ENCODE measurements around the gene SPATA18.
A peak's percentile ranks its signal among the peaks of the same experiment; 100 is the strongest.

The SPATA18 gene, protein sequence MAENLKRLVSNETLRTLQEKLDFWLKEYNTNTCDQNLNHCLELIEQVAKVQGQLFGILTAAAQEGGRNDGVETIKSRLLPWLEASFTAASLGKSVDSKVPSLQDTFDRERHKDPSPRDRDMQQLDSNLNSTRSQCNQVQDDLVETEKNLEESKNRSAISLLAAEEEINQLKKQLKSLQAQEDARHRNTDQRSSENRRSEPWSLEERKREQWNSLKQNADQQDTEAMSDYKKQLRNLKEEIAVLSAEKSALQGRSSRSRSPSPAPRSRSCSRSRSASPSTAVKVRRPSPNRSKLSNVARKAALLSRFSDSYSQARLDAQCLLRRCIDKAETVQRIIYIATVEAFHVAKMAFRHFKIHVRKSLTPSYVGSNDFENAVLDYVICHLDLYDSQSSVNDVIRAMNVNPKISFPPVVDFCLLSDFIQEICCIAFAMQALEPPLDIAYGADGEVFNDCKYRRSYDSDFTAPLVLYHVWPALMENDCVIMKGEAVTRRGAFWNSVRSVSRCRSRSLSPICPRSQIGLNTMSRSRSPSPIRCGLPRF

GRCh38 chr4:52051213-52051614, at the start of gene SPATA18:
TSS of gene SPATA18 (plus strand) at chr4:52051304. CDS start at chr4:52051705, 401 bp downstream.
- H3K27me3 ChIP-seq (replicated peaks; ENCODE audit: control insufficient read depth, insufficient read depth, low read length) = no peaks in the 10 kb centered on the region
- H3K4me1 ChIP-seq (ENCODE audit: control insufficient read depth, insufficient read depth, low read length) = peaks cover 16% of the 10 kb centered on the region
- no peaks in the 10 kb centered on the region for H3K9me3 ChIP-seq (ENCODE audit: control insufficient read depth, low read length)
- no peaks in the 10 kb centered on the region for H3K36me3 ChIP-seq (ENCODE audit: control insufficient read depth, insufficient read depth, low read length, severe bottlenecking)
- peak within 1 kb of the TSS; percentile 93 for H3K4me3 ChIP-seq (ENCODE audit: low read length)
- DNase-seq (ENCODE audit: low read depth) = peak; percentile 76
- peak within 1 kb of the TSS; percentile 88 for H3K9ac ChIP-seq (ENCODE audit: low read length)

GRCh38 chr4:52001616-52002015, 49.5 kb upstream of the SPATA18 start:
- Histone ChIP-seq H3K9me3 (ENCODE audit: control insufficient read depth, low read length) (no peaks in the 10 kb centered on the region), H3K4me3 (ENCODE audit: low read length) (no peak overlapping the region), H3K9ac (ENCODE audit: low read length) (no peak overlapping the region), H3K4me1 (ENCODE audit: control insufficient read depth, insufficient read depth, low read length) (no peaks in the 10 kb centered on the region), H3K36me3 (ENCODE audit: control insufficient read depth, insufficient read depth, low read length, severe bottlenecking) (no peaks in the 10 kb centered on the region), H3K27me3 (replicated peaks; ENCODE audit: control insufficient read depth, insufficient read depth, low read length) (no peaks in the 10 kb centered on the region)
- DNase-seq (ENCODE audit: low read depth) = peak; percentile 6

DNA sequence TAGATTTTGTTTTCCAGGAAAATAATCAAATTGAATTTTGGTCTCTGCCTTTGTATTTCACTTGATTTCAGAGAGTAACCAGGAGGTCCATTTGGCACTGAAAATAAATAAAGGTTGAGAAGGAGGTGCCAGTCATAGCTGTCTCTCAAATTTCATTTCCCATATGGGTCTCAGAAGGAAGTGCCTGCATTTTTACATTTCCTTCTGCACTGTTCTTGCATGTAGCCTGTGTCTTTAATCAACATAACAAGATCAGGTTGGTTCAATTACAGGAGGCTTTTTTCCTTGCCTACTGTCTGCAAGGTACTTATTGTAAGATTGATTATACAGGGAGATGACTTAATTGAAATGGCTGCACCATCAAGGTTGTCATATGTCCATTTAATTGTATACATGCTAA, 46.7 kb upstream of the SPATA18 start:
- no peak for DNase-seq (ENCODE audit: low read depth)
- Histone ChIP-seq H3K4me3 (ENCODE audit: low read length) (no peak overlapping the region), H3K36me3 (ENCODE audit: control insufficient read depth, insufficient read depth, low read length, severe bottlenecking) (no peaks in the 10 kb centered on the region), H3K9ac (ENCODE audit: low read length) (no peak overlapping the region), H3K4me1 (ENCODE audit: control insufficient read depth, insufficient read depth, low read length) (no peaks in the 10 kb centered on the region), H3K9me3 (ENCODE audit: control insufficient read depth, low read length) (no peaks in the 10 kb centered on the region), H3K27me3 (replicated peaks; ENCODE audit: control insufficient read depth, insufficient read depth, low read length) (no peaks in the 10 kb centered on the region)

- Histone ChIP-seq H3K27me3 (replicated peaks; ENCODE audit: control insufficient read depth, insufficient read depth, low read length) (no peaks in the 10 kb centered on the region), H3K36me3 (ENCODE audit: control insufficient read depth, insufficient read depth, low read length, severe bottlenecking) (peaks cover 1% of the 10 kb centered on the region), H3K4me3 (ENCODE audit: low read length) (no peak overlapping the region), H3K4me1 (ENCODE audit: control insufficient read depth, insufficient read depth, low read length) (no peaks in the 10 kb centered on the region), H3K9me3 (ENCODE audit: control insufficient read depth, low read length) (no peaks in the 10 kb centered on the region), H3K9ac (ENCODE audit: low read length) (no peak overlapping the region)
- no peak for DNase-seq (ENCODE audit: low read depth)
Measured at GRCh38 chr4:52005604-52006273, 45.4 kb upstream of the SPATA18 start.

GRCh38 chr4:52006887-52007286, 44.2 kb upstream of the SPATA18 start:
- H3K9me3 ChIP-seq (ENCODE audit: control insufficient read depth, low read length) = no peaks in the 10 kb centered on the region
- no peak overlapping the region for H3K4me3 ChIP-seq (ENCODE audit: low read length)
- DNase-seq (ENCODE audit: low read depth) = no peak
- peaks cover 11% of the 10 kb centered on the region for H3K36me3 ChIP-seq (ENCODE audit: control insufficient read depth, insufficient read depth, low read length, severe bottlenecking)
- no peaks in the 10 kb centered on the region for H3K27me3 ChIP-seq (replicated peaks; ENCODE audit: control insufficient read depth, insufficient read depth, low read length)
- H3K4me1 ChIP-seq (ENCODE audit: control insufficient read depth, insufficient read depth, low read length) = no peaks in the 10 kb centered on the region
- no peak overlapping the region for H3K9ac ChIP-seq (ENCODE audit: low read length)

GRCh38 chr4:52010986-52011385, 40.1 kb upstream of the SPATA18 start:
- no peak for DNase-seq (ENCODE audit: low read depth)
- Histone ChIP-seq H3K9ac (ENCODE audit: low read length) (no peak overlapping the region), H3K4me3 (ENCODE audit: low read length) (no peak overlapping the region), H3K9me3 (ENCODE audit: control insufficient read depth, low read length) (no peaks in the 10 kb centered on the region), H3K36me3 (ENCODE audit: control insufficient read depth, insufficient read depth, low read length, severe bottlenecking) (peaks cover 11% of the 10 kb centered on the region), H3K4me1 (ENCODE audit: control insufficient read depth, insufficient read depth, low read length) (no peaks in the 10 kb centered on the region), H3K27me3 (replicated peaks; ENCODE audit: control insufficient read depth, insufficient read depth, low read length) (no peaks in the 10 kb centered on the region)

DNA sequence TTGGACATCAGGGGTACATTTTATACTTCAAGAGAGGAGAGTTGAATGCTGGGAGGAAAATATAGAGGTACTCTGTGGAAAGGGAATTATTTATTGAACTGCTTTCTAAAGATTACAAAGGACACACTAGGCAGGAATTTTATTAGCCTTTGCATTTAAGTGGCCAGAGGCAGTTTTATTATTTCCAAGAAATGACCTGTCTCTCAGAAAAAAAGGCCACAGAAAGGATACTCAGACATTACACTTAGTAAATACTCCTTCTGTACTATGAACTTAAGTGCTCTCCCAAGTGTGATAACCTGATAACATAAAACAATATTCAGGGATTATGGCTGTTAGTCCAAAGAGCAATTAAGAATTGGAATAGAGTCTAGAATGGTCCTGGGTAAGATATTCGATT, 38.5 kb upstream of the SPATA18 start:
- Histone ChIP-seq H3K36me3 (ENCODE audit: control insufficient read depth, insufficient read depth, low read length, severe bottlenecking) (peaks cover 14% of the 10 kb centered on the region), H3K4me1 (ENCODE audit: control insufficient read depth, insufficient read depth, low read length) (no peaks in the 10 kb centered on the region), H3K4me3 (ENCODE audit: low read length) (no peak overlapping the region), H3K27me3 (replicated peaks; ENCODE audit: control insufficient read depth, insufficient read depth, low read length) (no peaks in the 10 kb centered on the region), H3K9me3 (ENCODE audit: control insufficient read depth, low read length) (no peaks in the 10 kb centered on the region), H3K9ac (ENCODE audit: low read length) (no peak overlapping the region)
- no peak for DNase-seq (ENCODE audit: low read depth)

- H3K36me3 ChIP-seq (ENCODE audit: control insufficient read depth, insufficient read depth, low read length, severe bottlenecking) = peaks cover 14% of the 10 kb centered on the region
- no peak overlapping the region for H3K4me3 ChIP-seq (ENCODE audit: low read length)
- DNase-seq (ENCODE audit: low read depth) = no peak
- peaks cover 3% of the 10 kb centered on the region for H3K4me1 ChIP-seq (ENCODE audit: control insufficient read depth, insufficient read depth, low read length)
- no peaks in the 10 kb centered on the region for H3K9me3 ChIP-seq (ENCODE audit: control insufficient read depth, low read length)
- H3K9ac ChIP-seq (ENCODE audit: low read length) = no peak overlapping the region
- H3K27me3 ChIP-seq (replicated peaks; ENCODE audit: control insufficient read depth, insufficient read depth, low read length) = no peaks in the 10 kb centered on the region
Measured at GRCh38 chr4:52014903-52015302, 36.2 kb upstream of the SPATA18 start.

DNA sequence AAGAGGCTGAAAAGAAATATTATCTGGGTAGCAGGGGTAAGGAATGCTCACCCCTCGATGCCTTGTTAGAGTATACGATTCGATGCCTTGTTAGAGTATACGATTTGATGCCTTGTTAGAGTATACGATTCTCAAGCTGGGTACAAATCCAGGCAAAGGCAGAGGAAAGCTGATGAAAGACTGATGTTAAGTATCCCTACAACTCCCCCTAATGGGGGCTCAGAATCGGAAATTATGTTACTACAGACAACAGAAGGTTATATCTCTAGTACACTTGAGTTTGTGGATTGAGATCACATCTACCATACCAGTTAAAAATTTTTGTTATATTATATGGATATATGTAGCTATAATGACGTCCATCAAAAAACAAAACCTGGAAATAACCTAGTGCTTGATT, 35.7 kb upstream of the SPATA18 start:
- no peaks in the 10 kb centered on the region for H3K9me3 ChIP-seq (ENCODE audit: control insufficient read depth, low read length)
- no peak overlapping the region for H3K4me3 ChIP-seq (ENCODE audit: low read length)
- H3K4me1 ChIP-seq (ENCODE audit: control insufficient read depth, insufficient read depth, low read length) = peaks cover 8% of the 10 kb centered on the region
- peaks cover 14% of the 10 kb centered on the region for H3K36me3 ChIP-seq (ENCODE audit: control insufficient read depth, insufficient read depth, low read length, severe bottlenecking)
- DNase-seq (ENCODE audit: low read depth) = peak; percentile 12
- H3K27me3 ChIP-seq (replicated peaks; ENCODE audit: control insufficient read depth, insufficient read depth, low read length) = no peaks in the 10 kb centered on the region
- H3K9ac ChIP-seq (ENCODE audit: low read length) = no peak overlapping the region

DNA sequence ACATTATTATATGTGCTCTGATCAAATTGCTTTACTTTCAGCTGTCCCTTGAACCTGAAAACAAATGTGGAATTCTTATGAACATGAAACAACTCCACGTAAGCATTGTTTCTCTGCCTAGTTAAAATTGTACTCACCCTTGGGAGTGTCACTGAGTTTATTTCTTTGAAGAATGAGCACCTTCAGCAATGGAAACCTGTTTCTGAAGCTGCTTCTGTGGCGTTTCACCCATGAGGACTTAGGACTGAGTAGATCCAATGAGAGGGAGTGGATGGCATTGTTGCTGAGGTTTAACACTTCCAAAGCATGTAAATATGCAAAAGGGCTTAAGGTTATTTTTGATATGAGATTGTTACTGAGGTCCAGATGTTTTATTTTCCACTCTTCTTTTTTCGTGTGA, 34.1 kb upstream of the SPATA18 start:
- Histone ChIP-seq H3K4me1 (ENCODE audit: control insufficient read depth, insufficient read depth, low read length) (peaks cover 12% of the 10 kb centered on the region), H3K4me3 (ENCODE audit: low read length) (no peak overlapping the region), H3K36me3 (ENCODE audit: control insufficient read depth, insufficient read depth, low read length, severe bottlenecking) (peaks cover 3% of the 10 kb centered on the region), H3K9ac (ENCODE audit: low read length) (no peak overlapping the region), H3K27me3 (replicated peaks; ENCODE audit: control insufficient read depth, insufficient read depth, low read length) (no peaks in the 10 kb centered on the region), H3K9me3 (ENCODE audit: control insufficient read depth, low read length) (no peaks in the 10 kb centered on the region)
- DNase-seq (ENCODE audit: low read depth) = no peak

DNA sequence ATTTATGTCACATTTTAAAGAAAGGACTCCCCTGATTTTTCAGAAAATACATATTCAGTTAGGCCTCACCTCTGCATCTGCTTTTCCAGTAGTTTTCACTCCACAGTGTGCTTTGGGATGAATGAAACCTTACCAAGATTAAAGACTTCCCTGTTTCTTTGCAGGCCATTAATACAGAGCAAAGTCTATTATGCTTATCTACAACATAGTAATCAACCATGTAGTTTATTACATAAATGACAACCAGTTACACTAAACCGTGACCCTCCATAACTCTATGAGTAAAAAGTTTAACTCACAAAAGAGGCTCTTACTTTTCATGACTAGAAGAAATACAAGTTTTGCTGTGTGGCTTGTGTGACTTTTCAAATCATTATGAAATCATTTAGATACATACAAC, 33.3 kb upstream of the SPATA18 start:
- H3K9me3 ChIP-seq (ENCODE audit: control insufficient read depth, low read length) = no peaks in the 10 kb centered on the region
- H3K9ac ChIP-seq (ENCODE audit: low read length) = no peak overlapping the region
- H3K4me3 ChIP-seq (ENCODE audit: low read length) = no peak overlapping the region
- H3K27me3 ChIP-seq (replicated peaks; ENCODE audit: control insufficient read depth, insufficient read depth, low read length) = no peaks in the 10 kb centered on the region
- peaks cover 12% of the 10 kb centered on the region for H3K4me1 ChIP-seq (ENCODE audit: control insufficient read depth, insufficient read depth, low read length)
- no peak for DNase-seq (ENCODE audit: low read depth)
- H3K36me3 ChIP-seq (ENCODE audit: control insufficient read depth, insufficient read depth, low read length, severe bottlenecking) = peaks cover 10% of the 10 kb centered on the region
